Eye (tissue), 1 donor: ENCODE measurements around the gene ZNF219.

ENCODE experiments used
- DNase-seq: peaks from one replicate; pipeline ENCODE4 v3.0.0-alpha.2; 2015

ZNF219 gene

DNA sequence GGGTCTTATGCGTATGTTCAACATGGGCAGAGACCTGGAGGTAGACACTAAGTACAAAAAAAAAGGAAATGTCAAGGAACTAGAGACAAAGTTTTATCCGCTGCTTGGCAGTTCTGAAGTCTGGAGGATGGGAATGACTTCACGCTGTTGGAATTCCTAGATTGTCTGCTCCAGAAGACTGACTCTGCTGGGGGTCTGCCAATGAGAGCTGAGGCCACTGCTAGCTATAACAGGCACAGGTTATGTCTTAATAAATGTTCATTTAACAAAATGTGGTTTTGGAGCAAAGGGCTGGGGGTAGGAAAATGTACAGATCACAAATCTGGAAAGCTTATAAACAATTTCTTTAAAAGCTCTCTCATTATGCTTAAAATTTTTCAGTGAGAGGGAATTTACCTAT, 35.0 kb downstream of the ZNF219 start:
- DNase-seq = peak; percentile 37

DNA sequence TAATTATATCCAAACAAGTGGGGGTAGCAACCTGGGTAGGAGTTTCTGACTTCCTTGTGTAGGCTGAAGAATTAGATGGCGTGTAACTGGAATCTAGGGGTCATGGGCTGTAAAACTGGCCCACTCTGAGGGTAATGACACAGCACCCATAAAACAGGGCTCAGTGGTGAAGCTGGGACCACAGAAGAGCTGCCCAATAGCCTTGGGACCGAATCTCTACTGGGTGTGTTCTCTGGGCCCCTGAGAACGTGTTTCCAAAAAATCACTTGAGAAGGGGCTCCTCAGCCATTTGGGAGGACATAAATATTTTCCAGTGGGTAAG, 37.1 kb downstream of the ZNF219 start:
- no peak for DNase-seq

DNA sequence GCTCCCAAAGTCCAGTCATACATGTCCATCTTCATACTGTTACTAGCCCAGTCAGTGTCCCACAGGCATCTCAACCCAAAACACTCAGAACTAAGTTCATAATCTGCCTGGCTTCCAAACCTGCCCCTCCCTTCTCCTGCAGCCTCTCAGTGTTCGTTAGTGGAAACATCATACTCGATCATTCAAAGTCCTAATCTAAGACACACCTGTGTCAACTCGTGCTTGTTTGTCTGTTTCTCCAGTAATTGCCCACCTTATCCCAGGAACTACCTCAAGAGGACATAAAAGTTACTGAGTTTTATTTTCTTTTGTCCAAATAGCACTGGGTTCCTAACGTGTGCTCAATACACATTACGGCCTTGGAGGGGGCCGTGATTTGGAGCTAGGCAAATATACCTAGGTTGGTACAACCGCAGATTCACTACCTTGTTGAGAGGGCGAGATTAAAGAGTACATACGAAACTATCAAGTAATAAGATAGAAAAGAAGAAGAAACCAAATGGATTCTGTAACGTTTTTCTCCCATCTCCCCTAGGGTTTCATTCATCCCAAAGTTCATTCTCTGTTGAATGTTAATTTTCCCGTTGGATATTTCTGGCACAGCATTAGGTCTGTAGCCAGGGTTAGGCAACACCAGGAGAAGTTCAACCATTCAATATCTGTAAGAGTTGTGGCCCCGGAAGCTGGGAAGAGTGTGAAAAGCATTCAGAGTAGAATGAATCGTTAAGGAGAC, 37.7 kb downstream of the ZNF219 start:
- DNase-seq = no peak

DNA sequence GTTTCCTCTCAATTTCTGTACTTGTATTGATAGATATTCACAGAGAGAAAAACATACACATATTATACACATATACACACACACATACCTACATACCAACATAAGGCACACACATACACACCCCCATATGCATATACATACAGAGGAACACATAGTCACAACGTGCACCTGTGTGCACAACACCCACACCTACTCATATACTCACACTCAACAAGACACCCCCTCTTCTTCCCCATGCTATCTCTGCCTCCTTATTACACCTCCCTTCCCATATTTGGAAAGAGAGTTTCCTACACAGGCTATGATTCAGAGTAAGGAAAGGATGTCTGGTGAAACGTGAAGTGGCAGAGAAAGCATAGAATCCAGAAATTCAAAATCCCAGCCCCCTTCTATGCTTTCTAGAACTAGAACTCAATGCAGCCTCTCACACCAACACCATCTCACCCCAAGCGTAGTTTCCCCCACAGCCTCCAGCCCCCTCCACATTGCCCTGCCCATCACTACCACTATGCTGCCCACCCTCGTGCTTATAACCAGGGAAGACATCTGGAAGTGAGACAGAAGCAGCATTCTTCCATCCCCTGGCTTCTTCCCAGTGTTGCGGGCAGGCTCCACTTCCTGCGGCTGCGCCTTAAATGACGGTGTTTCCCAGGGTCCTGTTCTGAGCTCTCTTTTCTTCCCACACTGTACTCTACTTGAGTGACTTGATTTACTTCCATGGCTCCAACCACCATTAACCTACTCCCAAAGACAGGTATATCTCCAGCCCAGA, 38.4 kb downstream of the ZNF219 start:
- DNase-seq = no peak

DNA sequence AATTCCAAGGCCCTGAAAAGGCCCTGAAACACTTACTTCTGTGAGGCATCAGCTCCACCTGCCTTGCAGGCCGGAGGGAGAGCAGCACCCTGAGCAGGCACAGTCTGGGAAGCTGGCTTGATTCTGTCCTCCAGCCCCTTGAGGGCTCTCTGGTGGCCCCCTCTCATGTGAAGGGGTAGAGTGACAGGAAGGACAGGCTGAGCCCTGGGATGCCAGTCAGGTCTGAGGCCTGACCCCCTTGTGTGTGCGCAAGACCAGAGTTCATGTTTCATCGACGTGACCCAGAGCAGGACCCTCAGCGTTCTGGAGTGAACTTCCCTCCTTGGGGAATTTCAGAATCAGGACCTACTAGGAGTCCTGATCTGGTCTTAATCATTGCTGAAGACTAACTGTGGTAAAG, 39.6 kb downstream of the ZNF219 start:
- no peak for DNase-seq

DNA sequence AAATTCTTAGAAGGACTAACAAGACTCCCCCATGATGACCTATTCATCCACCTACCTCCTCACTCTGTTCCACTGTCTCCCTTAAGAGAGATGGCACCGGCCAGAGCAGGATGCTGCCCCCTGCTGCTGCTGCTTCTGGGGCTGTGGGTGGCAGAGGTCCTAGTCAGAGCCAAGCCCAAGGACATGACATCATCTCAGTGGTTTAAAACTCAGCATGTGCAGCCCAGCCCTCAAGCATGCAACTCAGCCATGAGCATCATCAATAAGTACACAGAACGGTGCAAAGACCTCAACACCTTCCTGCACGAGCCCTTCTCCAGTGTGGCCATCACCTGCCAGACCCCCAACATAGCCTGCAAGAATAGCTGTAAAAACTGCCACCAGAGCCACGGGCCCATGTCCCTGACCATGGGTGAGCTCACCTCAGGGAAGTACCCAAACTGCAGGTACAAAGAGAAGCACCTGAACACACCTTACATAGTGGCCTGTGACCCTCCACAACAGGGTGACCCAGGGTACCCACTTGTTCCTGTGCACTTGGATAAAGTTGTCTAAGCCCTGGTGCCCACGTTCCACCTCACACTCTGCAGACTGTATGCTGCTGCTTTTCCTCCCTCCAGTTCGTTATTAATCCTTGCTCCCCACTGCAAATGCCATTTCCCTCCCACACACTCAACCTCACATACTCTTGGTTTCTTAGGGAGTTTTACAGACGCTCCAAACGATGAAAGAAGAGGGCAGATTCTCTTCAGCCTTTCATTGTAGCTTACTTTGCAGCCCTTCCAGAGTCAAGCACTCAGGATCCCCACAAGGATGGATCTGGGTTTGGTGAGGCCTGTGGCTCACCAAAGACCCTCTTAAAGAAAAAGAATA, 40.4 kb downstream of the ZNF219 start, which contains the start of gene RNASE8:
TSS of gene RNASE8 (plus strand) at position 20 of the 873 bp plus-strand sequence. CDS start at position 91, 71 bp downstream.
- no peak for DNase-seq

DNA sequence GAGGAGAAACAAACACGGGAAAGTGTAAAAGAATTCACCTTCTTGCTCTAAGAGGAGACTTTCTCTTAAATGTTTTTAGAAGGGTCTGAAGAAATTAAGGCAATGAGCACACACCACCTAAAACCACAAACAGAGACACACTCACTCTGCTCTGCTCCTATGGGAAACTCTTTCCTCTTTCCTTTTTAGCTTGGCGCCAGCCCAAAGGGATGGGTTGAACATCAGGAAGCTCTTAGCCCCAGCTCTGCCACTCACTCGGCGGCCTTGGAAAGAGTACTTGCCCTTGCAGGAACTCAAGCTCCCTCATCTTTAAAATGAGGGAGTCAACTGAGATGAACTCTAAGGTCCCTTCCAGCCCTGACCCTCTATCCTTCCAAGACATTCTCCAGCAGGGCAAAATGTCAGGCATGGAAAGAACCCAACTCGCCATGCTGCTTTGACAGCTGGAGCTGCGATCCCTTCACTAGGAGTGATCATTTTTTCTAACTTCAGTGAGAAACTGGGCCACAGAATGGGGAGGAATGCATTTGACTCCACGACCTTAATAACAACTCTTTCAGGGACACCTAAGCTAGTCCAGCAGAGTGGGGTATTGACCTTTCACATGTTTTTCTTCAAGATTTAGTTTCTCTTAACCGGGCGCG, 41.8 kb downstream of the ZNF219 start:
- no peak for DNase-seq

DNA sequence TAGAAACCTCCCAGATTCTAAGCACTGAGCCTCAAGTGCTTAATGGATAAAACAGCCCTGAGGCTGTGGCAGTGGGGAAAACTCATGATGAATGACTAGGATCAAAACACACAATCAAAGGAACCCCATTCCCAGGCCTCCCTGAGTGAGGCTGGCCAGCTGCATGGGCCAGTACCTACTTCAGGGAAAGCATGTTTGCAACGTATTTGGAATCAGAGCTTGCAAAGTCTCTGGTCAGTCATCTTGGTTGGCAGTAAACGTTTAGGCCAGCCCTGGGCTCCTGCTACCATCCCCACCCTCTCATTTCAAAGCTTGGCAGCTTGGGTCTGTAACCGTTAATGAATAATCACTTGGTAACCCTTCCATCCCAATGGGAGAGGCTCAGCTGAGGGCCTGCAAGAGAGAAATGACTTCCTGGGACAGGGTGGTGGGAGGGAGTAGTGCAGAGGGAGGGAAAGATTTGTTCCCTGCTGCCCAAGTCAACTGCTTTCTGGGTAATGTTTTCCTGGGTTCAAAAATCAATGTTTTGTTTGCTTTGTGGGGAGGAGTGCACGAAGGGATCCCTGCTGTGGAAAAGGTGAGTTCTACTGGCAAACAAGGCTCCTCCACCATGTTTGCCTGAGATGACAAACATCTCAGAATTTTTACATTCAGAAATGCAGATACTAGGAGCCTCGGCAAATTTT, 42.9 kb downstream of the ZNF219 start:
- DNase-seq = no peak

DNA sequence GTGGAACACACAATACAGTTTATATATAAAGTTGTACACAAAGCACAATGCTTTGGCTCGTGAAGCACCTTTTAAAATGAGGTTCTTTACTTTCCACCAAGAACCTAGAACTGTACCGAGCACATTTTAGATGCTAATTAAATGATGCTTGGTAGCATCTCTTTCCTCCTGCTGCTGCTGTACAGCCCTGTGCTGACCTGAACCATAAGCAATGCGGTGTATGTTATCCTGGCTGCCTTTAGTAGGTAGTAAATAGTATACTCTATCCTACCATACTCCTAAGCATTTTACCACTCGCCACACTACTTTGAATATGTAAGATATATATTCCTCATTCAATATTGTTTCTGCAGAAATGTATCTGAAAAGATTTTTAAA, 43.7 kb downstream of the ZNF219 start:
- no peak for DNase-seq

DNA sequence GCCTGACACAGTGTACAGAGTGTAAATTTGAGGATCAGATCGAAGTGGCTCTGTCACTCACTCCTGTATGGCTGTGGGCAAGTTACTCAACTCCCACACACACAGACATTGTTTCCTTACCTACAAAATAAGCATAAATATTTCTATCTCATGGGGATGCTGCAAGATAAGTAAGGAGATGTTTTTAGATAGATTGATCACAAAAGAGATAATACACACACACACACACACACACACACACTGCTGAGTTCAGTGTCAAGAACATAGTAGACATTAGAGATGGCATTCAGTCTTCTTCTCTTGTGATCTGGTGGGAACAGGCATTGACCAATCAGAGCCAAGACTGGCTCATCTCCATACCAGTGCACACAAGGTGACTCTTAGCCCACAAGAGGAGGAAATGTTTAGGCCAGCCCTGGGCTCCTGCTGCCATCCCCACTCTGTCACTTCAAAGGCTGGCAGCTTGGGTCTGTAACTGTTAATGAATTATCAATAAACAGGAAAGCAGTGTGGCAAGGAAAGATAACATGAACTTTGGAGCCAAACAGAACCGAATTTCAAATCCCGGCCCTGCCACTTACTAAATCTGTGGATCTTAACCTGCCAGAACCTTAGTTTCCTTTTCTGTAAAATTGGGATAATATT, 44.2 kb downstream of the ZNF219 start:
- no peak for DNase-seq

DNA sequence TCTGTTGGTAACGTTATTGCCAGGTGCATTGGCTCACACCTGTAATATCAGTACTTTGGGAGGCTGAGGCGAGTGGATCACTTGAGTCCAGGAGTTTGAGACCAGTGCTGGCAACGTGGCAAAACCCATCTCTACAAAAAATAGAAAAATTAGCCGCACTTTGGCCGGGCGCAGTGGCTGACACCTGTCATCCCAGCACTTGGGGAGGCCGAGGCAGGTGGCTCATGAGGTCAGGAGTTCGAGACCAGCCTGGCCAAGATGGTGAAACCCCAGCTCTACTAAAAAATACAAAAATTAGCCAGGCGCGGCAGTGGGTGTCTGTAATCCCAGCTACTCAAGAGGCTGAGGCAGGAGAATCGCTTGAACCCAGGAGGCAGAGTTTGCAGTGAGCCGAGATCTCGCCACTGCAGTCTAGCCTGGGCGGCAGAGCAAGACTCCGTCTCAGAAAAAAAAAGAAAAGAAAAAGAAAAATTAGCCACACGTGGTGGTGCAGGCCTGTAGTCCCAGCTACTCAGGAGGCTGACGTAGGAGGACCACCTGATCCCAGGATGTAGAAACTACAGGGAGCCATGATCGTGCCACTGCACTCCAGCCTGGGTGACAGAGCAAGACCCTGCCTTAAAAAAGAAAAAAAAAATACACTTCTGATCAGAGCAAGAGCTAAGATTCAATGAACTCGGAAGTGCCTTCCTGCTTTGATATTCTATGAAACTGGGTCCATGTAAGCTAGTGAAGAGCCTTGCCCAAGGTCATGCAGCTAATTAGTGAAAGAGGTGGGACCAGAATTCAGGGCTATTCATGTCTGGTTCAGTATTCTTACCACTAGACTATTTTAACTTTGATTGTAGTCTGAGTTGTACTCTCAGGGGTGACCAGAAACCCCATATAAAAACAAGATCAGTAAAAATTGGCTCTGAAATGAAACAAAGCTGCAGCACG, 45.0 kb downstream of the ZNF219 start:
- DNase-seq = no peak

DNA sequence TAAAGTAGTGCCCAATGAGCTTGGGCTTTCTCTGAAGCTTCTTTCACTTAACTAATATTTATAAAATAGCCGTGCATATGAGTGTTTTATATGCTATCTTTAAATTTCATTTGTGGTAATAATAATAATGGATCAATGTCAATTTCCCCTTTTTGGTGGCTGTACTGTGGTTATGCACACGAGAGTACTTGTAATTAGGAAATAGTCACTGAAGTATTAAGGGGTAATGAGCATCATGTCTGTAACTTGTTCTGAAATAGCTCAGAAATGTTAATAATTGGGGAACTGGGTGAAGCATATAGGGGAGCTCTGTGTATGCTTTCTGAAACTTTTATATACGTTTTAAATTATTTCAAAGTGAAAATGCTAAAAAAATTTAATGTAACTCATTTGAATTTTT, 47.9 kb downstream of the ZNF219 start:
- DNase-seq = no peak

DNA sequence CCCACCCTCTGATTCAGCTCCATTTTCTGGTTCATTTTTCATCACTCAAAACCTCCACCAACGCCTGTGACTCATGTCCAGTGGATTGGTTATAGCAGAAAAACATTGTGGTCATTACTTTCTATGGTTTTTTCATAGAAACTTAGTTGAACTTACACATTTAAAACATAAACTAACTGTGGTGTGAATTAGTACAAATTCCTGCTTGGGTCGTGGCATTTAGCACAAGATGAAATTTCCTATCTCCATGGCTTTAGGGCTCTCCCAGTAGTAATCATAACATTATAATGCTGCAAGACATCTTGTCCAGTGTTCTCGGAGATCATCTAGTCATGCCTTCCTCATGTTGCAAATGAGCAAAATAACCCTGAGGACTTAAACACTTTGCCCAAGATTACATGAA, 49.2 kb downstream of the ZNF219 start:
- DNase-seq = no peak

DNA sequence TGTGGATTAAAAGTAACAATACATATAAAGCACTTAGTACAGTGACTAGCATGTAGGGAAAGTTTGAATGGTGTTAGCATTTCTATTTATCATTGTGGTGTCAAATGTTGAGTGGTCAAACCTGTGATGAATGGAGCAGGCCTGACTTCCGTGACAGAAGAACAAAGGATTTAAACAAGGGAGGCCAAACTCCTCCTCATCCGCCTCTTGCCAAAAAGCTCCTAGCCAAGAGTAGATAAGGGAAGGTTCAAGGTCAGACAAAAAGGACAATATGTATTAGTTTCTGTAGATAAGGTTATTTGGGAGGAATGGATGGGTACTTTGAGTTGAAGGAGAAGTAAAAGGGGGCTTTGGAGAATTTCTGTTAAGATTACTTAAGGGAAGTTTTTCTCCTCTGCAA, 49.8 kb downstream of the ZNF219 start:
- DNase-seq = no peak

DNA sequence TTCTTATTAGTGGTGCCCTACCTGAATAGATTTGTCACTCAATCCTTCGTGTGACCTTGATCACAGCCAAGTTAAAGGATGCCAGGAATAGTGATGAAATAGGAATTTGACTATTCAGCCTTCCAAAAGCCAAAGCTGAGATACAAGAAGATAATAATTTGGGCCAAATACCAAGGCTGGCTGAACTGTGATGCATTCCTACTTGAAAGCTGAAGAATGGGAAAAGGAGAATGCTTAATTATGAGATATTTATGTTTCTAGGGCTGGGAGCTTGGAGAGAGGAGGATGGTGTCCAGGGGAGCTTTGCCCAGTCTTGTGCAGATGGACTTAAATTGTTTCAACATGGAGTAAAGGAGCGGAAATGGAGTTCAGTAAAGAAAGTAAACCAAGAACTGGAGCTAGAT, 51.1 kb downstream of the ZNF219 start:
- DNase-seq = no peak

DNA sequence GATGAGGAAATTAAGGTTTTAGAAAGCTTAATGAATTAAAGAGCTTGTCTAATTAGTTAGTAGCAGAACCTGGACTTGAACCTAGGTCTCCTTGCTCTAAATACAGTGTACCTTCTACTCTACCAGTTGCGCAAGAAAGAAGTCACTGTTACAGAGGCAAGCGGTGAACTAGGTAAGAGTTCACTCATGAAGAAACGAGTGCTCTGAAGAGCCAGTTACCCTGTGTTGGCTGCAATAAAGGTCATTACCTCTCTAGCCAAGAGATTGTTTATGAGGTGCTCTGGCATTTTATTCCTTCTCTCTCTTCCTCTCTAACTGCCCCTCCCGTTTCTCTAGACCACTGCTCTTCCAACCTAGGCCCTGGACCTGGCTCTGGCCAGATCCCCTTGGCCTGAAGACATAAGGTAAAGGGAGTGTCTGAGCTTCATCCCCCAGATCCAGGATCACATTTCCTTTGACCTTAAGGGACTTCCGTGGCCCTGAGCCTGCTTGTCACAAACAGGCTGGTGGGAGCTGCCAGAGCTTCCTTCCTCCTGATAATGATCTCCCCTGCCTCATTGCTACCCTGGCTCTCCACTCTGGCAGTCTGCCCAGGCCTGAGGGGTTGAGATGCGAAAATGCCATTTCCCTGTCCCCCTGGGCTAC, 54.4 kb downstream of the ZNF219 start:
- no peak for DNase-seq

DNA sequence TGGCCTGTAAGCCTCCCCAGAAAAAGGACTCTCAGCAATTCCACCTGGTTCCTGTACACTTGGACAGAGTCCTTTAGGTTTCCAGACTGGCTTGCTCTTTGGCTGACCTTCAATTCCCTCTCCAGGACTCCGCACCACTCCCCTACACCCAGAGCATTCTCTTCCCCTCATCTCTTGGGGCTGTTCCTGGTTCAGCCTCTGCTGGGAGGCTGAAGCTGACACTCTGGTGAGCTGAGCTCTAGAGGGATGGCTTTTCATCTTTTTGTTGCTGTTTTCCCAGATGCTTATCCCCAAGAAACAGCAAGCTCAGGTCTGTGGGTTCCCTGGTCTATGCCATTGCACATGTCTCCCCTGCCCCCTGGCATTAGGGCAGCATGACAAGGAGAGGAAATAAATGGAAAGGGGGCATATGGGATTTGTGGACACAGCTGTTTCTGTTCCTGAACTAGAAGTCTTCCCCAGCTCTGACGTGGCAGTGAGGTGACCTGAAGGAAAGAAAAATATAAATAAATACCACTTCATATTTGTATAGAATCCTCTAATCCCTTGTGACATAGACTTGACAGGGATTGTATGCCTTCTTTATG, 55.0 kb downstream of the ZNF219 start:
- DNase-seq = no peak

DNA sequence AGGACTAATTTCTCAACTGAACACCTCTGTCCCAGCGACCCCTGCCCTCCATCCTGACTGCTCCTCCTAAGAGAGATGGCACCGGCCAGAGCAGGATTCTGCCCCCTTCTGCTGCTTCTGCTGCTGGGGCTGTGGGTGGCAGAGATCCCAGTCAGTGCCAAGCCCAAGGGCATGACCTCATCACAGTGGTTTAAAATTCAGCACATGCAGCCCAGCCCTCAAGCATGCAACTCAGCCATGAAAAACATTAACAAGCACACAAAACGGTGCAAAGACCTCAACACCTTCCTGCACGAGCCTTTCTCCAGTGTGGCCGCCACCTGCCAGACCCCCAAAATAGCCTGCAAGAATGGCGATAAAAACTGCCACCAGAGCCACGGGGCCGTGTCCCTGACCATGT, 55.5 kb downstream of the ZNF219 start:
- no peak for DNase-seq

DNA sequence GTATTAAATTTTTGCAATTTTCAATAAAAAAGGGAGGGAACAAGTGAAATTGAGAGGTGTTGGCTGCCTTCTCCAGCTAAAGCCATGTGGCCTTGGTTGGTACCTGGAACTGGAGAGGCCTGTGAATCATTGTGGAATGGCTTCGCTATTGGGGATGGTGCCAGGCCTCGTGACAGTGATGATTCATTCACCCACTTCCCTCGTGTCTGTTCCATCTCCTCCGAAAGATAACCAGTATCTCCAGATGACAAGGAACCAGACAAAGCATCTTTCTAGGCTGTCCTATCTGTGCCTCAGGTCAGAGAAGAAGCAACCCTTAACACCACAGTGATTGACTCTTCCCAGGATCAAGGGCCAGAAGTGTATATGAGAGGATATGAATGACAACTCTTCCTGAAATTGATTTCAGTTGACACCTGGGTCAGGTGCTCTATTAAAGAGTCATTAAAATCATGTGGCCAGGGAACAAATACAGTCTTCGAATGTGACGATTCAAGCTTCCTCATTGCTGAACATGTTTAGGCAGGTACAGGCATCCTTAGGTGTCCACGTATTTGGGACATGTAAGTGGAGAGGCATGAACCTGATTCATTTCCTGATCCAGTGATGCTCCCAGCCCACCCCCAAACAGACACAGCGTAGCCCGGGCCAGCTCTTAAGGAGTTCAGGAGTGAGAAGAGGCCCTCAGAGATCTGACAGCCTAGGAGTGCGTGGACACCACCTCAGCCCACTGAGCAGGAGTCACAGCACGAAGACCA, 56.6 kb downstream of the ZNF219 start, which contains the start of gene RNASE7:
TSS of gene RNASE7 (plus strand) at position 687 of the 758 bp plus-strand sequence. CDS start 631 bp downstream, outside the sequence.
- DNase-seq = no peak
